GM18498 (cell line): Measurements from ENCODE around the gene SLC26A6.

Experiments used
- ATAC-seq: cut with Tn5 transposase; IDR thresholded peaks from one replicate; pipeline ENCODE4 v1.9.1; 2021; ENCODE audit warnings: mild to moderate bottlenecking, moderate library complexity; ENCODE audit not compliant: unreplicated experiment

The SLC26A6 gene

GRCh38 chr3:48662145-48662752 lies 27.0 kb upstream of the SLC26A6 start:
- no peak for ATAC-seq

DNA sequence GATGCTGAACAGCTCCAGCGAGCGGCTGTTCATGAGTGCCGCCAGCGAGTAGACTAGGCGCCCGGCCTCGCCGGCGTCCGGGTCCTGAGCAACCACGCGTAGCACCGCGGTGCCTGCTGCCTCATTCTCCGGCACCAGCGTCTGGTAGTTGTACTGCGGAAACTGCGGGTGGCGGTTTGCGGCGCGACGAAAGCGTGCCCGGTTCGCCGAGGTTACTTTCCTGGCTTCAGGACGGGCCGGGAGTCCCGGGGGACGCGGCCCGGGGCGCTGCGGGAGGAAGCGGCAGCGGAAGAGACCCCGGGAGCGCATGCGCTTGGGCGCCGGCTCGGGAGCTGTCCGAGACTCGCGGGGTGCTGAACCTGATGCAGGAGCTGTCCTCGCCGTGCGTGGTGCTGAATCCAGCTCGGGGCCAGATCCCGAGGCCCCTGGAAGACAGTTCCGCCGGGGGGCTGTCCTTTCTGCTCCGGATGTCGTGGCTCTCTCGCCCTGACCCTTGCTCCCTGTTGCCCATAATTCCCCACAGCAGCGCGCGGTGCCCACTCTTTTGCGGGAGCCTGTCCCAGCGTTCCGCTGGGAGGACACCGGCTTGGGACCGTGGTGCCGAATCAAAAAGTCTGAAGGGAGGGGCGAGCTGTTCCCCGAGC lies 26.4 kb upstream of the SLC26A6 start:
- ATAC-seq = peak; percentile 29

DNA sequence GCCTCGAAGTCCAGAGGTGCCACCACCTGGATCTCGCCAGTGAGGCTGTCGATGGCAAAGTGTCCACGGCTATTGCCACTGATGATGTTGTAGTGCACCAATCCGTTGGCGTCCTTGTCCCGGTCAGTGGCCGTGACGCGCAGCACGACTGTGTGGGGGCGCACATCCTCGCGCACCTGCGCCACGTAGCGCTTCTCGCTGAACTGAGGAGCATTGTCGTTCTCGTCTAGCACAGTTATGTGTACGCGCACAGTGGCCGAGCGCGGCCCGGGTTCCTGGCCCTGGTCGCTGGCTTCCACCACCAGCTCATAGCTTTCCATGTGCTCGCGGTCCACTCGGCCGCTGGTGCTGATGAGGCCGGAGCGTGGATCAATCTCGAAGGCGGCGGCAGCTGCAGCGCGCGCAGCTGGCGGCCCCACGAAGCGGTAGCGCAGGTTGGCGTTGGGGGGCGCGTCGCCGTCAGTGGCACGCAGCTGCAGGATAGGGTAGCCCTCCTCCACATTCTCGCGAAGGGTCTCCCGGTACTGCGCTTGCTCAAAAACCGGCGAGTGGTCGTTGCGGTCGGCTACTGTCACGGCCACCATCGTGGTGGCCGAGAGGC lies 25.6 kb upstream of the SLC26A6 start:
- no peak for ATAC-seq

- ATAC-seq = no peak
Observed at GRCh38 chr3:48656841-48657281, 21.6 kb upstream of the SLC26A6 start.

DNA sequence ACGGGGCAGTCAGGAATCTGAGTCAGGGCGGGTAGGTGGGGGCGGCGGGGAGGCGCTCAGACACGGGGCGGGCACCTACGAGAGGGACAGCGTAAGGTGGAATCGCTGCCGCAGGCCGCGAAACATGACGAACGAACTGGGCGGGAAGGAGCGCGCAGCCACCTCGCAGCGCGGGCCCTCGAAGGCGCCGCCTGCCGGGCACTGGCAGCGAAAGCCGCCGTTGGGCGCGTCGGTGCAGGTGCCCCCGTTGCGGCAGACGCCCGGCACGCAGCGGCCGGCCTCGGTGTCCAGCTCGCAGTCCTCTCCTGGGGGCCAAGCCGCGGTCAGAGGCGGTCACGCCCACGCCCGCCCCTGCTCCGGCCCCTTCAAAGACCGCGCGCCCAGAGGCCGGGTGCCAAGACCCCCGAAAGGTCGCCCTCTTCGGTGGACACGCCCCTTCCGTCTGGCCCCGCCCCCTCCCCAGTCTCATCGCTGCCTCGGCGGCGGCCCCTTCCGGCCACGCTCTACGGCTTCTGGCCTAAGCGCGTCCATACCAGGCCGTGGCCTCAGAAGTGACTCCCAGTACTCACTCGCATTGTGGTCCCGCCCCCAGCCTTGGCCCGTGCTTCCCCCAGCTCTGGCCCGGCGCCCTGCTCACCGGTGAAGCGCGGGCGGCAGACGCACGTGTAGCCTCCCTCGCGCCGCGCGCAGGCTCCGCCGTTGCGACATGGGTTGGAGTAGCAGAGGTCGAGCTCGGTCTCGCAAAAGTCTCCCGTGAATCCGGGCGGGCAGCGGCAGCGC lies 21.0 kb upstream of the SLC26A6 start:
- peak; percentile 68 for ATAC-seq

GRCh38 chr3:48655606-48656005 lies 20.3 kb upstream of the SLC26A6 start:
- no peak for ATAC-seq

GRCh38 chr3:48655063-48655462 lies 19.8 kb upstream of the SLC26A6 start:
- no peak for ATAC-seq

- ATAC-seq = no peak
Observed at GRCh38 chr3:48652923-48653715, 17.9 kb upstream of the SLC26A6 start.

DNA sequence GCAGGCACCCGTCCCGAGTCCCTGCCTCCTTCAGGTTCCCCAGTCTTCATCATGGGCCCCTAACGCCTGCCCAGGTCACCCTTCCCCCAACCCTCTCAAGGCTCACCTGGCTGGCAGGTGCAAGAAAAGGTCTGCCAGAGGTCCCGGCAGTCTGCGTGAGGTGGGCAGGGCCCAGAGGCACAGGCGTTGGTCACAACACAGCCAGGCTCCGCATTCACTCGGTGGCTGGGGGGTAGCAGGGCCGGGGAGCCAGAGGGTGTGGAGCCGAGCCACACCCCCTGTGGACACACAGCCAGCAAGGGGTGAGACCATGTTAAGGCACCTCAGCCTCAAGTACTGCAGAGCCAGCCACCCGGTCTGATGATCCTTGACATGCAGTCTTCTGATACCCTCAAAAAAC lies 16.5 kb upstream of the SLC26A6 start:
- no peak for ATAC-seq

DNA sequence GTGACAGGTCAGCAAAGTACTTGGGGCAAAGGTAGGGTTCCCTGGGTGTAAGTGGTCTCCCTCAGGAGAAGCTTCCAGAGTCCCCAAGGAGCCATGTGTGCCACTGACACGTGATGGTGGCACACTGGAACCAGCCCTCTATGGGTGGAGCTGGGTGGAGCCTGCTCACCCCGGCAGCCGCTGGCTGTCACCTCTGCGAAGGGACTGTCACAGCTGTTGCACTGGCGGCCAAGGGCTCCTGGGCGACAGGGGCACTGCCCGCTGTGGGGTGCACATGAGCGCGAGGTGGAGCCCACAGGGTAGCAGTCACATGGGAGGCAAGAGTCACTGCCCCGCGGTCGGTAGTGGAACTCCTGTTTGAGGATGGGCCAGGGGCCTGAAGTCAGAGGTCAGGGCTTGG lies 15.5 kb upstream of the SLC26A6 start:
- ATAC-seq = no peak

- no peak for ATAC-seq
Observed at GRCh38 chr3:48648188-48648850, 13.1 kb upstream of the SLC26A6 start.

DNA sequence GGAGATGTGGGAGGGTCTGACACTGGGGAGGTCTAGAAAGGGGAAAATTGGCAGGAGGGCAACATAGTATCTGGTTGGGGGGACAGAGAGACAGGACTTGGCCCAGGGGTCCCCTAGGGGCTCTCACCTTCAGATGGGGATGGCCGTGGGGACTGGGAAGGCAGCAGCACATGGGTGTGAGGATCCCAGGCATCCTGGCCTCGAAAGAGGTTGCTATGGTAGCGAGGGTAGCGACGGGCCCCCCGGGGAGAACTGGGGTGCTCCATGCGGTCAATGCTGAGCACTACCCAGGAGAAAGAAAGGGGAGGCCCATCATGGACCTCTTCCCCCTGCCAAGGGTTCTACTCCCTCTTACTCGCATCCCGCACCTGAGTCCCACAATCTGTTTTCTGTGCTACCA lies 12.5 kb upstream of the SLC26A6 start:
- no peak for ATAC-seq

- no peak for ATAC-seq
Observed at GRCh38 chr3:48644898-48645760, 9.9 kb upstream of the SLC26A6 start.

GRCh38 chr3:48642605-48643004 lies 7.3 kb upstream of the SLC26A6 start:
- no peak for ATAC-seq

DNA sequence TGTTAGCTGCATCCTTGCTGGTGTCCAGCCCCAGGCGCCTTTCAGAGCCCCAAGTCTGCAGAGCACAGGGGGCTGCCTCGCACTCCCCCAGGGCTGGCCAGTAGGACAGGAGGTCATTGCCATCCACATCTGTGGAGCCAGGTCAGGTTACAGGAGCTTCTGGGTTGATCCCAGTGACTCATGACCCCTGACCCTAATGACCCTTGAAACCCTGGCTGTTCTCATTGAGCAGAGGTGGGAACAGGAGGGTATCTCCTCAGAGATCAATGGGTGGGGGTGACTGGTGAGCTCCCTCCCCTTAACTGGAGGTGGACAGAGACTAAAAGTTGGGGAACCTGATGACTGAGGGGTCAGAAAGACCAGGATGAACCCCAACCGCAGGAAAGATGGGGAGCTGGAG lies 6.1 kb upstream of the SLC26A6 start:
- ATAC-seq = no peak

- ATAC-seq = no peak
Observed at GRCh38 chr3:48639944-48640606, 4.8 kb upstream of the SLC26A6 start.

- ATAC-seq = no peak
Observed at GRCh38 chr3:48637305-48637704, 2.0 kb upstream of the SLC26A6 start.

DNA sequence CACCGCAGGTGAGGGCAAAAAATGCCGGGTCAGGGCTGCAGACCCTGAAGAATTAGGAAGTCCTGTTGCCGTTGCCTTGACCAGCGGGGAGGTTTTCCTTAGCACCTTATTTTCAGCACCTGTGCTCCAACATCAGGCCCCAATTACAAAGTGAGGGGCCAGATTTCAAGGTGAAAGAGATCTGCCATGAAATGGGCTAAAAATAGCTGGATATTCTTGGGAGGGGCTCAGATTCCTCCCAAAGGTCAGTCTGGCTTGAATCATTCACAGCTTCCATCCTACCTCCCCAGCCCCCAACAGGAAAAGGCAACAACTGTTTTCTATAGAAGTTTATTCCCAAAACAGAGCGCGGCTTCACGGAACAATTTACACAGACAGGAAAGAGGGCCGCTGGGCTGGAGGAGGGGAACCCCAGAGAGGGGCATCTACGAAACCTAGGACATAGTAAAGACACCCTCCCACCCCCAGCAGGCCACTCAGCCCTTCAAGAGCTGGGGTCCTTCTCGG lies 941 bp upstream of the SLC26A6 start:
- ATAC-seq = no peak
